SK-N-SH (cell line): ENCODE measurements around the gene RNF138. TPM values are rescaled to one million over a fixed set of nuclear protein-coding genes. Genes with fewer than 3 reads are reported as not detected.

ENCODE experiments used
- CTCF ChIA-PET: fragments of 300-600, 350-600 bp; formaldehyde crosslinking; extraction: SDS; loops from one replicate; lab custom pipeline; 2021; lab: Yijun Ruan, JAX
- POLR2A ChIA-PET: fragments of 350-600 bp; sonication (Branson Sonifier 250); formaldehyde crosslinking; extraction: SDS; loops from one replicate; lab custom pipeline; 2020; ENCODE audit warnings: antibody characterized with exemption, inconsistent platforms; lab: Yijun Ruan, JAX
- DNase-seq: peaks from one replicate; pipeline ENCODE4 v3.0.0; 2012
- H2AFZ ChIP-seq: fragments of 200-600 bp; sonication (generic); 2 replicates; pipeline ENCODE4 v1.8.1; 2016; ENCODE audit warnings: antibody characterized with exemption, mild to moderate bottlenecking, low read depth
- H3F3A ChIP-seq: fragments of 200-600 bp; sonication (generic); replicated peaks from 2 replicates; pipeline ENCODE3; 2016; ENCODE audit warnings: antibody characterized with exemption, mild to moderate bottlenecking; ENCODE audit not compliant: insufficient read depth
- H3K27ac ChIP-seq, 2 experiments: fragments of 200-500 bp in 1 of 2; fragments of 200-600 bp in 1 of 2; sonication (Bioruptor generic) in 1 of 2; sonication (generic), shearing (Covaris generic) in 1 of 2; 2 replicates each; pipeline versions ENCODE4 v1.5.1 to v1.6.1; 2014 to 2016; ENCODE audit warnings: low read depth in 2 of 2, inconsistent platforms in 1 of 2, low read length in 1 of 2, mild to moderate bottlenecking in 1 of 2, mixed read lengths in 1 of 2
- H3K27me3 ChIP-seq: fragments of 200-600 bp; sonication (generic), shearing (Covaris generic); 2 replicates; pipeline ENCODE4 v1.6.1; 2016; ENCODE audit warnings: mixed run types; ENCODE audit not compliant: insufficient read depth
- H3K36me3 ChIP-seq, 2 experiments: fragments of 200-500 bp in 1 of 2; fragments of 200-600 bp in 1 of 2; sonication (Bioruptor generic) in 1 of 2; sonication (generic) in 1 of 2; replicated peaks in 1 of 2; 2 replicates each; pipeline versions ENCODE3 to v1.5.1; 2014 to 2016; ENCODE audit warnings: low read length in 1 of 2, mild to moderate bottlenecking in 1 of 2; ENCODE audit not compliant: insufficient read depth in 2 of 2, control insufficient read depth in 1 of 2
- H3K4me1 ChIP-seq, 2 experiments: fragments of 200-500 bp in 1 of 2; fragments of 200-600 bp in 1 of 2; sonication (Bioruptor generic) in 1 of 2; sonication (generic), shearing (Covaris generic) in 1 of 2; 2 replicates each; pipeline versions ENCODE4 v1.5.1 to v1.6.1; 2014 to 2016; ENCODE audit warnings: low read depth in 1 of 2, low read length in 1 of 2, mixed run types in 1 of 2; ENCODE audit not compliant: insufficient read depth in 2 of 2, control insufficient read depth in 1 of 2
- H3K4me2 ChIP-seq: fragments of 200-600 bp; sonication (generic), shearing (Covaris generic); 2 replicates; pipeline ENCODE4 v1.6.1; 2017; ENCODE audit warnings: mixed run types
- H3K4me3 ChIP-seq, 2 experiments: fragments of 200-500 bp in 1 of 2; fragments of 200-600 bp in 1 of 2; sonication (Bioruptor generic) in 1 of 2; sonication (generic), shearing (Covaris generic) in 1 of 2; 2 replicates each; pipeline versions ENCODE4 v1.5.1 to v1.8.1; 2014 to 2016; ENCODE audit warnings: low read depth in 2 of 2, inconsistent platforms in 1 of 2, low read length in 1 of 2, mild to moderate bottlenecking in 1 of 2, mixed read lengths in 1 of 2, moderate library complexity in 1 of 2
- H3K79me2 ChIP-seq: fragments of 200-600 bp; sonication (generic); 2 replicates; pipeline ENCODE4 v1.8.1; 2017; ENCODE audit warnings: mild to moderate bottlenecking; ENCODE audit not compliant: insufficient read depth
- H3K9ac ChIP-seq: fragments of 200-600 bp; sonication (generic); 2 replicates; pipeline ENCODE4 v1.6.1; 2017; ENCODE audit warnings: mixed run types
- H3K9me2 ChIP-seq: fragments of 200-600 bp; sonication (generic); 2 replicates; pipeline ENCODE4 v1.6.1; 2017; ENCODE audit warnings: mixed run types
- H3K9me3 ChIP-seq: fragments of 200-600 bp; sonication (generic); 2 replicates; pipeline ENCODE4 v1.6.1; 2017; ENCODE audit warnings: mixed run types, mild to moderate bottlenecking, moderate library complexity
- H4K20me1 ChIP-seq: fragments of 200-600 bp; sonication (generic); 2 replicates; pipeline ENCODE4 v1.6.1; 2017; ENCODE audit warnings: mild to moderate bottlenecking, mixed run types; ENCODE audit not compliant: insufficient read depth
- EP300 ChIP-seq, 2 experiments: IDR thresholded peaks; 2 replicates each; pipeline versions ENCODE4 v1.4.0 to v1.6.1; 2012; ENCODE audit warnings: borderline replicate concordance in 1 of 2, low read depth in 1 of 2, low read length in 1 of 2
- FOXM1 ChIP-seq: IDR thresholded peaks from 2 replicates; pipeline ENCODE4 v1.4.0; 2012; ENCODE audit warnings: low read depth, mild to moderate bottlenecking
- GABPA ChIP-seq: IDR thresholded peaks from 2 replicates; pipeline ENCODE4 v1.4.0; 2012; ENCODE audit warnings: low read depth, mild to moderate bottlenecking
- GATA2 ChIP-seq: sonication (generic); formaldehyde crosslinking; IDR thresholded peaks from 2 replicates; pipeline ENCODE4 v1.5.0; 2020; ENCODE audit warnings: mild to moderate bottlenecking, missing genetic modification reagents
- MAX ChIP-seq: IDR thresholded peaks from 2 replicates; pipeline ENCODE4 v1.4.0; 2012; ENCODE audit warnings: low read depth
- NFIC ChIP-seq: IDR thresholded peaks from 2 replicates; pipeline ENCODE4 v1.4.0; 2012; ENCODE audit warnings: borderline replicate concordance
- NRF1 ChIP-seq: IDR thresholded peaks from 2 replicates; pipeline ENCODE4 v1.6.1; 2012; ENCODE audit warnings: low read depth, mild to moderate bottlenecking, low read length
- PBX3 ChIP-seq: IDR thresholded peaks from 2 replicates; pipeline ENCODE4; 2012
- POLR2AphosphoS5 ChIP-seq: IDR thresholded peaks from 2 replicates; pipeline ENCODE4 v1.6.1; 2012; ENCODE audit warnings: low read depth, low read length
- RCOR1 ChIP-seq: fragments of 150-350 bp; IDR thresholded peaks from 2 replicates; pipeline ENCODE4 v1.6.1; 2017; ENCODE audit warnings: antibody characterized with exemption, low read length
- REST ChIP-seq: IDR thresholded peaks from 2 replicates; pipeline ENCODE4 v1.6.1; 2012; ENCODE audit warnings: mild to moderate bottlenecking, low read depth, low read length, moderate library complexity
- RXRA ChIP-seq: IDR thresholded peaks from 2 replicates; pipeline ENCODE4 v1.4.0; 2012; ENCODE audit warnings: low read depth, mild to moderate bottlenecking, borderline replicate concordance
- SMC3 ChIP-seq: IDR thresholded peaks from 2 replicates; pipeline ENCODE4 v1.6.1; 2012; ENCODE audit warnings: low read depth, low read length, improper control_type of control experiment
- TAF1 ChIP-seq: IDR thresholded peaks from 2 replicates; pipeline ENCODE4 v1.6.1; 2012; ENCODE audit warnings: low read depth, mild to moderate bottlenecking, low read length, moderate library complexity, borderline replicate concordance
- TCF12 ChIP-seq: IDR thresholded peaks from 2 replicates; pipeline ENCODE4 v1.4.0; 2012
- TEAD4 ChIP-seq: IDR thresholded peaks from 2 replicates; pipeline ENCODE4 v1.4.0; 2012; ENCODE audit warnings: mild to moderate bottlenecking, borderline replicate concordance; ENCODE audit not compliant: insufficient read depth
- USF1 ChIP-seq: IDR thresholded peaks from 2 replicates; pipeline ENCODE4 v1.4.0; 2012; ENCODE audit warnings: low read depth, borderline replicate concordance
- WGBS: methylation state at CpG from one replicate; pipeline ENCODE4 v1.1.6; 2017; ENCODE audit warnings: low lambda C conversion rate; 5-methylcytosine and 5-hydroxymethylcytosine counted together
- polyA plus RNA-seq, 3 experiments: library from polyadenylated mRNA; depleted of rRNA; stranded (reverse); fragments of >200 nt; gene quantifications; 2 replicates each; pipeline ENCODE4 v1.2.3, GENCODE V29; 2012
- TF ChIP-seq, protein P1 (sequence below): fragments of 150-350 bp; IDR thresholded peaks from 2 replicates; pipeline ENCODE4 v1.6.1; 2017; ENCODE audit warnings: antibody characterized with exemption, low read length, low read depth, borderline replicate concordance
- TF ChIP-seq, protein P2 (sequence below): fragments of 200-600 bp; sonication (generic); IDR thresholded peaks from 2 replicates; pipeline ENCODE4 v1.6.1; 2017; ENCODE audit warnings: antibody characterized with exemption, mild to moderate bottlenecking, moderate library complexity

RNF138 gene
- polyA plus RNA-seq, 1 of the 3 experiments (the other 2 are of a cell fraction) = 22.3 TPM

DNA sequence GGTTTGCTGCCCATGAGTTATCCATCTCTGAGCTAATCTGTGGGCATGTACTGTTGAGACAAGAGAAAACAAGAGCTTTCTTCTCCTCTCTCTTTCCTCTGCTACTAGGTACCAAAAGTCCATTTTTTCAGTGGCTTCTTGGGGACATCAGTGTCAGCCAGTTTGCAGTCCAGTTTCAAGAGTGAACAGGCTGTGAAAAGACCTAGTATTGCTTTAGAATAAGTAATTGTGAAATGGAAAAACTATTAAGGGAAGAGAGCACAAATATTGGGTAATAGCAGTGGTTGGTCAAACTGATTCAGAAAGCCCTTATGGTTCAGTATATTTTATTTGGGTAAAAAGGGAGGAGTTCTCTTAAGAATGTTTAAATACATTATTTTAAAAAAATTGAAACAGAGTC, 65.2 kb downstream of the RNF138 start:
- no peaks in the 10 kb centered on the region for H3F3A ChIP-seq
- ChIA-PET POLR2A (no interaction called here), CTCF (interaction anchor here (1.0 to 11.8 kb wide), 17 partner anchors 21 to 560 kb away, joined by 3 to 182 read pairs (median 5); partner anchors contain the start of gene GAREM1)
- no peak overlapping the region for H3K9ac ChIP-seq
- H4K20me1 ChIP-seq = no peaks in the 10 kb centered on the region
- no peaks in the 10 kb centered on the region for H3K9me3 ChIP-seq
- H3K79me2 ChIP-seq = no peaks in the 10 kb centered on the region
- H3K4me1 ChIP-seq = no peaks in the 10 kb centered on the region; a peak in 1 of 4 replicates
- H3K27ac ChIP-seq = no peak overlapping the region
- no peak overlapping the region for H3K4me2 ChIP-seq
- H2AFZ ChIP-seq = no peak overlapping the region
- DNase-seq = no peak
- no peaks in the 10 kb centered on the region for H3K27me3 ChIP-seq
- no peaks in the 10 kb centered on the region for H3K9me2 ChIP-seq
- no peak overlapping the region for H3K4me3 ChIP-seq
- TF ChIP-seq MAX (no peak), RCOR1 (no peak), FOXM1 (no peak), TCF12 (no peak)
- H3K36me3 ChIP-seq = no peaks in the 10 kb centered on the region

- Histone ChIP-seq H2AFZ (peak overlapping the region; percentile 83; the same call in 1 of the 2 replicates), H3K9me3 (no peaks in the 10 kb centered on the region), H3K36me3 (no peaks in the 10 kb centered on the region), H4K20me1 (no peaks in the 10 kb centered on the region), H3K27me3 (no peaks in the 10 kb centered on the region), H3K4me3 (no peak overlapping the region; a peak in 1 of 4 replicates), H3K79me2 (no peaks in the 10 kb centered on the region), H3K9ac (no peak overlapping the region), H3K4me2 (0 out of 2 replicates have a peak overlapping the region, but pooled peaks have one; percentile 24), H3K9me2 (no peaks in the 10 kb centered on the region), H3K27ac (no peak overlapping the region), H3F3A (no peaks in the 10 kb centered on the region), H3K4me1 (no peaks in the 10 kb centered on the region; a peak in 1 of 4 replicates)
- TF ChIP-seq MAX (no peak), USF1 (no peak), SMC3 (no peak), NRF1 (no peak), RCOR1 (no peak), PBX3 (no peak), RXRA (no peak), TEAD4 (no peak), NFIC (no peak), FOXM1 (no peak), POLR2AphosphoS5 (no peak), EP300 (IDR thresholded peaks at IDR 0.05; ENCODE audit: borderline replicate concordance in 1 of 2, low read depth in 1 of 2, low read length in 1 of 2) (no peak), GABPA (no peak), REST (no peak), GATA2 (CRISPR knock-in tag) (no peak), TAF1 (no peak)
- TF ChIP-seq, protein P1, sequence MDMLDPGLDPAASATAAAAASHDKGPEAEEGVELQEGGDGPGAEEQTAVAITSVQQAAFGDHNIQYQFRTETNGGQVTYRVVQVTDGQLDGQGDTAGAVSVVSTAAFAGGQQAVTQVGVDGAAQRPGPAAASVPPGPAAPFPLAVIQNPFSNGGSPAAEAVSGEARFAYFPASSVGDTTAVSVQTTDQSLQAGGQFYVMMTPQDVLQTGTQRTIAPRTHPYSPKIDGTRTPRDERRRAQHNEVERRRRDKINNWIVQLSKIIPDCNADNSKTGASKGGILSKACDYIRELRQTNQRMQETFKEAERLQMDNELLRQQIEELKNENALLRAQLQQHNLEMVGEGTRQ = no peak
- TF ChIP-seq, protein P2, sequence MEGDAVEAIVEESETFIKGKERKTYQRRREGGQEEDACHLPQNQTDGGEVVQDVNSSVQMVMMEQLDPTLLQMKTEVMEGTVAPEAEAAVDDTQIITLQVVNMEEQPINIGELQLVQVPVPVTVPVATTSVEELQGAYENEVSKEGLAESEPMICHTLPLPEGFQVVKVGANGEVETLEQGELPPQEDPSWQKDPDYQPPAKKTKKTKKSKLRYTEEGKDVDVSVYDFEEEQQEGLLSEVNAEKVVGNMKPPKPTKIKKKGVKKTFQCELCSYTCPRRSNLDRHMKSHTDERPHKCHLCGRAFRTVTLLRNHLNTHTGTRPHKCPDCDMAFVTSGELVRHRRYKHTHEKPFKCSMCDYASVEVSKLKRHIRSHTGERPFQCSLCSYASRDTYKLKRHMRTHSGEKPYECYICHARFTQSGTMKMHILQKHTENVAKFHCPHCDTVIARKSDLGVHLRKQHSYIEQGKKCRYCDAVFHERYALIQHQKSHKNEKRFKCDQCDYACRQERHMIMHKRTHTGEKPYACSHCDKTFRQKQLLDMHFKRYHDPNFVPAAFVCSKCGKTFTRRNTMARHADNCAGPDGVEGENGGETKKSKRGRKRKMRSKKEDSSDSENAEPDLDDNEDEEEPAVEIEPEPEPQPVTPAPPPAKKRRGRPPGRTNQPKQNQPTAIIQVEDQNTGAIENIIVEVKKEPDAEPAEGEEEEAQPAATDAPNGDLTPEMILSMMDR = no peak
- DNase-seq = no peak
- ChIA-PET POLR2A (no interaction called here), CTCF (interaction anchor here (0.6 to 11.8 kb wide), 58 partner anchors 9 to 561 kb away, joined by 3 to 182 read pairs (median 5); partner anchors contain the start of gene GAREM1)
- 71% methylated on average over 5 of the region's 5 CpGs for WGBS
Observed at GRCh38 chr18:32157580-32157979, 65.9 kb downstream of the RNF138 start.
